G401 (cell line): Measurements from ENCODE around the gene KDM1B. TPM values are rescaled to one million over a fixed set of nuclear protein-coding genes. Genes with fewer than 3 reads are reported as not detected.
A peak's percentile ranks its signal among the peaks of the same experiment; 100 is the strongest.
"Not testable (repeated sequence)": the region's sequence is repeated elsewhere in the genome, so short reads cannot be mapped to it uniquely, and the experiment has no call there.

Experiments
- DNase-seq: peaks from one replicate; pipeline ENCODE4 v3.0.0-alpha.2; 2015; ENCODE audit warnings: low spot score
- in situ Hi-C: cut with HindIII; loops from 2 replicates; pipeline ENCODE4 v1.10.0; 2016; ENCODE audit warnings: low sequenced_read_pairs, mixed read lengths
- total RNA-seq: library from RNA; depleted of rRNA; stranded (reverse); fragments of >200 nt; shearing (Covaris generic); gene quantifications from 2 replicates; pipeline ENCODE4 v1.2.3, GENCODE V29; 2014

Gene KDM1B
- total RNA-seq, 1 experiment from 2014 or later: 10.4 TPM

DNA sequence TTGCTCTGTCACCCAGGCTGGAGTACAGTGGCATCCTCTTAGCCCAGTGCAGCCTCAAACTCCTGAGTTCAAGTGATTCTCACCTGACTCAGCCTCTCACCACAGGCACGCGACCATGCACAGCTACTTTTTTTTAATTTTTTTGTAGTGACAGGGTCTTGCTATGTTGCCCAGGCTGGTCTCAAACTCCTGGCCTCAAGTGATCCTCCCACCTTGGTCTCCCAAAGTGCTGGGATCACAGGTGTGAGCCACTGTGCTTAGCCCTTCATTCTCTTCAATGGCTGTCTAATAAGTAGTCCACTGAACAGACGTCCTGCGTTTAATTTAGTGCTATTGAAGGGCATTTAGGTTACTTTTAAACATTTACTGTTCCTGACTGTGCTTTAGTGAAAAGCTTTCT, 27.3 kb downstream of the KDM1B start:
- in situ Hi-C loops: no loop called here

DNA sequence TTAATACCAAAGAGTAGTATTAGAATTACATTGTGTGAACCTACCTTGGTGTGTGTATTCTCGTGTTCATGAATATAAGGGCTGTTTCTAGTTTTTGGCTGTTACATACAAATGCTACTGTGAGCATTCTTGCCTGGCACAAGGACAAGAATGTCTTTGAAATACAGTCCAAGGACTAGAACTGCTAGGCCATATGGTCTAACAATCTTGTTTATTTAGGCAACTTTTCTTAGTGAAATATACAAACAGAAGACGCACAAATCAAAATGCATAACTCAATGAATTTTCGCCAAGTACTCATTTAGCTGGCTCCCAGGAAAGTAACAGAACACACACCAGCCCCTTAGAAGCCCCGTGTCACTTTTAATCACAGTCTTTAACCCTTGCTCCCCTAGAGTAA, 28.5 kb downstream of the KDM1B start:
- DNase-seq: peak; percentile 18
- in situ Hi-C loops: no loop called here

More for the DNA sequence above, 27.3 kb downstream of the KDM1B start:
- no peak for DNase-seq

DNA sequence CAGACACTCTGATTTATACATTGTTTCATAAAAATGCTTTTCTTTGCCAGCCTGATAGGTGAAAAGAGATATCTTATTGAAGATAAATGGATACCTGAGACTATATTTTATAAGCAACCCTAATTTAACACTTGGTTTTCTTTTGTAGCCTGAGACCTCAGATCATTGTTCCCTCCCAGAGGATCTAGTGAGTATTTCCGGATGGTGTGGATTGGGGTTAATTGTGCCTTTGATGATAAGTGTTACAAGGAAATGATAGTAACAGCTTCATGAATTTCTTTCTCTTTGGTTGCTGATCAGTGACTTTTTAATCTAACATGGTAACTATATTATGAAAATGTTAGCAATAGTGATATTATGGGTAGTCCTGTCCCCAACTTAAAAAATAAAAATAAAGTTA, 30.4 kb downstream of the KDM1B start:
- DNase-seq: no peak
- in situ Hi-C loops: no loop called here

DNA sequence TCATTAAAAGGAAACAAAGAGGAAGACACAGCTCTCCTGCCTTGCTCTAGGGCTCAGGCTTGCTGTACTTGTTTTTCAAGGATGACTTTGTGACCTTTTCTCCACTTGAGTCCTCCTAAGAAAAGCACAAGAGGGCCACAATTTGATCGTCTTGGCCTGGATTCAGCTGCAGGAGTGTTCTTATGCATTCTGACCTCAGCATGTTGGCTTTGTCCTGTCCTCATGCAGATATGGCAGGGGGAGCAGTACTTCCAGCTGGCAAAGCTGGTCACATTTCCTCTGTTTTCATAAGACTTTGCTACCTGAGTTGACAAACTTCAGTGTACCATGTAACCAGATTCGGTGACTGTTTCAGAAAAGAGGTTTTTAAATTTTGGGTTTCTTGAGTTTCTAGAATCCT, 30.8 kb downstream of the KDM1B start:
- in situ Hi-C loops: no loop called here
- no peak for DNase-seq

DNA sequence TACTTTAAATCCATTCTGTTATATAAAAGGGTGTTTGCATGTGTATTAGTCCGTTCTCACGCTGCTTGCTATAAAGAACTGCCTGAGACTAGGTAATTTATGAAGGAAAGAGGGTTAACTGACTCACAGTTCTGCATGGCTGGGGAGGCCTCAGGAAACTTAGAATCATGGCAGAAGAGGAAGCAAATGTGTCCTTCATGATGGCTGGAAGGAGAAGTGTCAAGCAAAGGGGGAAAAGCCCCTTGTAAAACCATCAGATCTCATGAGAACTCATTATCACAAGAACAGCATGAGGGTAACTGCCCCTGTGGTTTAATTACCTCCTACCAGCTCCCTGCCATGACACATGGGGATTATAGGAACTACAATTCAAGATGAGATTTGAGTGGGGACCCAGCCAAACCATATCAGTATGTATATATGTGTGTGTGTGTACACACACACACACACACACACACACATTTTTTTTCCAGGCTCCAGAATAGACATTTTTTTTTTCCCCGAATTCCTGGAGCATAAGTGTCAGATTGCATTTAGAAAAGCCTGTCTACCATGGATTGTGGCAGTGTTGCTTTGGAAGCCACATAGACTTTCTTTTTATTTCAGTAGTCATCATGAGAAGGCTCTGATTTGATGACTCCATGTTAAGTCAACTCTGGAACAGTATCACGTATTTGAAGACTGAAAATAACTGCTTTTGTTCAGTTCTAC, 31.5 kb downstream of the KDM1B start:
- in situ Hi-C loops: no loop called here
- DNase-seq: no peak

DNA sequence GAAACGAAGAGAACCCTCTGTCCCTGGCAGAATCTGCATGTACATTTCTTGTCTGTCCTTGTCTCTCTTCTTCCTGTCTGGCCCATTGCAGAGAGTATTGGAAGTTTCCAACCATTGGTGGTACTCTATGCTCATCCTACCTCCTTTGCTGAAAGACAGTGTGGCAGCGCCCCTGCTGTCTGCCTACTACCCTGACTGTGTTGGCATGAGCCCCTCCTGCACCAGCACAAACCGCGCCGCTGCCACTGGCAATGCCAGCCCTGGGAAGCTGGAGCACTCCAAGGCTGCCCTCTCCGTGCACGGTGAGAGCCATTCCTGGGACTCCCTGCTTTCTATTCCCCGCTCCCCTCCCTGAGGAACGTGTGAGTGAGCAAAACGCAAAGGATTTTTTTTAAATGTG, 32.5 kb downstream of the KDM1B start:
- in situ Hi-C loops: no loop called here
- no peak for DNase-seq

DNA sequence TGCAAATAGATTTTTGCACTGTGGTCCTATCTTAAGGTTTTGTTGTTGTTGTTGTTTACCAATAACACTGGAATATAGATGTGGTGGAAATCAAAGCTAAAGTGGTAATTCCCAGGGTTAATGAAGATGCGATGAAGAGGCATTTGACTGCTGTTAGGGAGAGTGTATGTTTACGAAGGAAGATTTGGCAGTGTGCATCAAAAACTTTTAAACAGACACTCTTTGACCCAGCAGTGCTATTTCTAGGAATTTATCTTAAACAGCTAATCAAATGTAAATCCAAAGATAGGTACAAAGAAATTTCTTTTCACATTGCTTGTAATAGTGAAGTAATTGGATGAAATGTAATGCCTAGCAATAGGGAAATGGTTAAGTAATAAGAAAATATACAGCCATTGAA, 34.0 kb downstream of the KDM1B start:
- in situ Hi-C loops: no loop called here
- DNase-seq: no peak

DNA sequence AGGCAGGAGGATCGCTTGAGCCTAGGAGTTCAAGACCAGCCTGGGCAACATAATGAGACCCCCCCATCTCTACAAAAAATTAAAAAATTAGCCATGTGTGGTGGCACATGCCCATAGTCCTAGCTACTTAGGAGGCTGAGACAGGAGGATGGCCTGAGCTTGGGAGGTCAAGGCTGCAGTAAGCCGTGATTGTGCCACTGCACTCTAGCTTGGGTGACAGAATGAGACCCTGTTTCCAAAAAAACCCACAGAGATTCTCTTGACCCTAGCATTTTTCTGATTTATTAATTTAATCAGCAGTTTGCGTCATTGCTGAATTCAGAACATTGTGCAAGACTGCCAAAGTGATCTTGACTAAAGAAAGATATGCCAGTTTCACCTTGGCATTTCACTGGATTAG, 36.8 kb downstream of the KDM1B start:
- in situ Hi-C loops: no loop called here
- DNase-seq: no peak

DNA sequence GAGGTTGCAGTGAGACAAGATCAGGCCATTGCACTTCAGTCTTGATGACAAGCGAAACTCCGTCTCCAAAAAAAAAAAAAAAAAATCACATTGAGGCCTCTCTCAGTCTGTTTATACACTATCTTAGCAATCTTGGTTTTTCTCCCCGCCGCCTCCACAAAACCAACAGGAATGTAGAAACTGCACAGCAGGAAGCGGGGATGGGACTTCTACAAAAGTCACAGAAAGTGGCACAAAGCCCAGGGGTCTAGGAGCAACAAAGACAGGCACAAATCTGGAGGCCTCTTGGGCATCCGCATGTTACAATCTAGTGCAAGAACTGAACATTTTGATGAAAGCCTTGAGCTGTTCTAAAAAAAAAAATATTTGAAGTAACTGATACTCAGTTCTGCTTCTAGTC, 48.6 kb downstream of the KDM1B start:
- in situ Hi-C loops: no loop called here
- no peak for DNase-seq

DNA sequence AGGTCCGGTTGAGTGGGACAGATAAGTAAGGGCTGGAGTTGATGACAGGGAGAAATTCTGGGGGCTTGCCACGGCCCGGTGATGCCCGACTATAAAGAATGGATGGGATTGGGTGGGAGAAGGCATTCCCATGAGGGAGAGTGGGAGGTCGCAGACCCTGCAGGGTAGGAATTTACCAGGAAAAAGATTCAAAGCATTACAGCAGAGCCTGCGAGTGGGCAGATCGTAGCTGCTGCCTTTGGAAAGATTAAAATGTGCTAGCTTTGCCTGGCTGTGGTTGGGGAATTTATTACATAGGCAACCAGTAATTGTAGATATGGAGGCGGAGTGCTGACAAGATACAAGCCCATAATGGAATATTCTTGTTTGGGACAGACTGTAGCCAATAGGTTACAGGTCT, 49.5 kb downstream of the KDM1B start:
- in situ Hi-C loops: no loop called here
- no peak for DNase-seq

DNA sequence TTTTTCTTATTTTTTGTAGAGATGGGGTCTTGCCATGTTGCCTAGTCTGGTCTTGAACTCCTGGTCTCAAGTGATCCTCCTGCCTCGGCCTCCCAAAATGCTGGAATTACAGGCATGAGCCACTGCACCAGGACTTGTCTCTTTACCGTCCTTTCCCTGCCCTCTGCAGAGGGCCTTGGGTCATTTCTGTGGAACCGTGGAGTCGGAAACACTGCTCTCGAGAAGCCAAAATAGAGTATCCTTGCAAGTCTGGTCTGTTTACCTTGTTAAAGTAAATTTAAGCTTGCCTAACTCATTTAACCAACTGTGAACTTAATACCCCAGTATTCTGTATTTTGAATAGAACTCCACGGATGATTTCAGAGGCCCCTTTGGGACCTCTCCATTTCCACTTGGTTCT, 51.4 kb downstream of the KDM1B start:
- DNase-seq: no peak
- in situ Hi-C loops: no loop called here

DNA sequence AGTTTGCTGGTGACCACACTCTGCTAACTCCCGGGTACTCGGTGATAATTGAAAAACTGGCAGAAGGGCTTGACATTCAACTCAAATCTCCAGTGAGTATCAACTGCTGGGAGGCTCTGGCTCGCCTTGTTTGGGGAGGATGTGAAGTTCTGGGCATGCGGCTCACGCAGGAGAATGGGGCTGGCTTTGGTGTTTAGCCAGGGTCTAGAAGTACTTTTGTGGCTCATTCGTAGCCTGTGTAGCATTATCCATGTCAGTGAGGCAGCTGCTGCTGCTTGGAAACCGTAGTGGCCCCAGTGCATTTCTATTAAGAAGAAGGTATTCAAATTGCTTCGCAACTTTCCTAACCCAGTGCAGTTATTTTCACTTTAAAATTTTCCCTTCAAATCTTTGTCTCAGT, 52.2 kb downstream of the KDM1B start:
- DNase-seq: peak; percentile 23
- in situ Hi-C loops: no loop called here

DNA sequence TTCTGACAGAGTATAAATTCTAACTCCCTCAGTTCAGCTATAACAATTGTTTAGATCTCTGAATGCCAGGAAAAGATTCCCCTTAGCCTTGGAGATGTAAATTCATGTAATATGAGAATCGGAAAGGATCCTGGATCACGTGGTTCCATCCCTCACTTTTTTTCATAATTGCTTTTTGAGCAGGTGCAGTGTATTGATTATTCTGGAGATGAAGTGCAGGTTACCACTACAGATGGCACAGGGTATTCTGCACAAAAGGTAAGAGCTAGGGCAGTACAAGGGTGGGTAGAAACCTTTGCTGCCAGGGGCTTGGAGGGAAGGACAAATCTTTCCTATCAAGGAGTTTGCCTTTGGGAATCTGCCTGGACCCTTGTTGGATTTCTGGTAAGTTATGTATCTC, 52.7 kb downstream of the KDM1B start:
- in situ Hi-C loops: no loop called here
- no peak for DNase-seq

DNA sequence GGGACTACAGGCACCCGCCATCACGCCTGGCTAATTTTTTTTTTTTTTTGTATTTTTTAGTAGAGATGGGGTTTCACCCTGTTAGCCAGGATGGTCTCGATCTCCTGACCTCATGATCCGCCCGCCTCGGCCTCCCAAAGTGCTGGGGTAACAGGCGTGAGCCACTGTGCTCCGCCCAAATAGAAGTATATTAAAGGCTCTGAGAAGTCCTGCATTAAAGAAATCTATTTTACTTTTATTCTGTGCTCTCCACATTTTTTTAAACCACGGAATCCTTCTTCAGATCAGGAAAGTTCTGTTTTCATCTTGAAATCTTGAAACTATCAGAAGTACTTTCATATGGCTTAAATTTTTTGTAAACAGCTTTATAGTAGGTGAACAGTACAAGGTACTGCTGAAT, 53.6 kb downstream of the KDM1B start:
- DNase-seq, in situ Hi-C loops: not testable (repeated sequence)

DNA sequence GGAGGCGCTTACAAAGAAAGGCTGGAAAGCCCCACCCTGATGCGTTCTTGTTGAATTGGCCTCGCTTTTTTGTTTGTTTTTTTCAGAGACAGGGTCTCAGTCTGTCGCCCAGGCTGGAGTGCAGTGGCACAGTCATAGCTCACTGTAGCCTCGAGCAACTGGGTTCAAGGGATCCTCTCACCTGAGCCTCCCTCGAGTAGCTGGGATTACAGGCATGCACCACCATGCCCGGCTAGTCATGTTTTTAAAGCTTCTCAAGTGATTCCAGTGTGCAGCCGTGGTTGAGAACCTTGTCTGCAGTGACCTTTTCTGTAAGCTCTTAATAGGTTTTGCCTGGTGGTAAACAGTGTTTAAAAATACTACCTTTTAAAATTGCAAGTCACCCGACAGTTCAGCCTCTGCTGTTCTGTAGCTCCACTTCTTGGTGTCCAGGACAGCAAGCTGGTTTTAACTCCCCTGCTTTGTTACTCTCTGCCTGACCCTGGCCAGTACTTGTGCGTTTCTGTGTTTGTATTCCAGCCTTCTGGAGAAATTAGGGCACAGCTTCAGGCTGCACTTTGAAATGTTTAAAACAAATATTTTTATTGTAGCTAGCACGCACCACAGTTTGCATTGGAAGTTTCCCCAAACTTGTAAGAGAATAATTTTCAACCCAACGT, 54.4 kb downstream of the KDM1B start:
- in situ Hi-C loops: no loop called here

DNA sequence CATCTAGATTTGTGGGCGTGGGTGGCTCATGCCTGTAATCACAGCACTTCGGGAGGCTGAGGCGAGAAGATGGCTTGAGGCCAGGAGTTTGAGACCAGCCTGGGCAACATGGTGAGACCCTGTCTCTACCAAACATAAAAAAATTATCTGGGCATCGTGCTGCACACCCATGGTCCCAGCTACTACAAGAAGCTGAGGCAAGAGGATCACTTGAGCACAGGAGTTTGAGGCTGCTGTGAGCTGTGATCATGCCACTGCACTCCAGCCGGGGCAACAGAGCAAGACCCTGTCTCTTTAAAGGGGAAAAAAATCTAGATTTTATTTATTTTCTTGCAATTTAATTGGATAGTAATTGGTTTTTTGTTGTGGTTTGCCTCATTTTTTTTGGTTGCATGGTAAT, 55.5 kb downstream of the KDM1B start:
- in situ Hi-C loops: no loop called here
- DNase-seq: no peak

More for the DNA sequence above, 54.4 kb downstream of the KDM1B start:
- peak; percentile 12 for DNase-seq

DNA sequence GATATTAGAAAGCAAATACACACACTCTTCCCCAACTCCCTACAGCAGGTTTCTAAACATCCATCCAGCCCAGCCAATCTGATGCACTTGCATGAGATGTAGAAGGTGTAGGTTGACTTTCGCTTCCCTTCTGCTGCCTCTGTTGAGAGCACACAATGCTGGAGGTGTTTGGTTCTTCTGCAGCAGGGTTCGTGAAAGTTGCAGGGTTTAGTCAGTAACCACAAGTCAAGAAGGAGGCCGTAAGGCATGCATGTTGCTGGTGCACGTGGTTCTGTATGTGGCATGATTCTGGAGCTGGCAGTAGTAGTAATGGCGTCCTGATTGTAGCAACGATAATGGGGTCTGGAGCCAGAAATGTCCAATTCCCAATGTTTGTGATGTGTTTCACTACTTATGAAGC, 56.1 kb downstream of the KDM1B start:
- in situ Hi-C loops: no loop called here
- DNase-seq: no peak

DNA sequence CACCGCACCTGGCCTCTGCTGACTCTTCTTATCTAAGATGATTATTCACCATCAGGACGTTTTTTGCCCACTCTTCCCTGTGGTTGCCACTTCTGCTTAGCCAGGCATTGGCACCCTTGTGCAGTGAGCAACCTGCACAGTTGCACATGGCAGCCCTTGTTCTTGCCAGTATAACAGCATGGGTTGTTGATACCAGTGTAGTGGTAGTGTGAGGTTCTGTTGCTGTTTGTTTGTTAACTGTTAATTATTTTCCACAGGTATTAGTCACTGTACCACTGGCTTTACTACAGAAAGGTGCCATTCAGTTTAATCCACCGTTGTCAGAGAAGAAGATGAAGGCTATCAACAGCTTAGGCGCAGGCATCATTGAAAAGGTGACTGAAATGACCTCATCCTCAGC, 57.0 kb downstream of the KDM1B start:
- in situ Hi-C loops: no loop called here
- no peak for DNase-seq

DNA sequence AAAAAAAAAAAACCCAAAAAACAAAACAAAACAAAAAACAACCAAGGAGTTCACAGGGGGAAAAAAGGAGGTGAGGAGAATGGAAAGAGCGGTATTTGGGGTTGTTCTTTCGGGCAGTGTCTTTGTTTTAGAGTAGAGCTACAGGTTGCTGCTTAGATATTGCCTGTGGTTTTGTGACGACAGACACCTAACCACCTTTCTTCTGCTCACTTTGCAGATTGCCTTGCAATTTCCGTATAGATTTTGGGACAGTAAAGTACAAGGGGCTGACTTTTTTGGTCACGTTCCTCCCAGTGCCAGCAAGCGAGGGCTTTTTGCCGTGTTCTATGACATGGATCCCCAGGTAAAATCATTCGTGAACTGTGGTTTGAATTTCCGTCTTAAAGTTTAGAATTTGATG, 58.2 kb downstream of the KDM1B start:
- no peak for DNase-seq
- in situ Hi-C loops: no loop called here

DNA sequence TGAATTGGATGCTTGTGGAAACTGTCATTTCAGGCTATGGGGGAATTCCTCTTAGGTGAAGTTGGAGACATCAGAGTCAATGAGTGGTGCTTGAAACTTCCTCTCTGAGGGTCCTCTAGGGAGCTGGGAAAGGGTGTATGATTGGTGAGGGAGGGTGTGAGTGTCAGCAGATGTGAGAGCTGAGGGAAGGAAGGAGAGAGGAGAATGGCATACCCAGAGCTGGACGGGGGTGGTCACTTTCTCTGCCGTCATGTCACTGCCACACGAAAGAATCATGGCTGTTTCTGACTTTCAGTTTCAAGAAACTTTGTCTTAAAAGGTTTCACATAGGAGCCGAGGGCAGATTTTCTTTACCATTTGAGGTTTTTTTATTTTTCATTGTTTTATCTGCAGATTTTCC, 58.8 kb downstream of the KDM1B start:
- DNase-seq: no peak
- in situ Hi-C loops: no loop called here

DNA sequence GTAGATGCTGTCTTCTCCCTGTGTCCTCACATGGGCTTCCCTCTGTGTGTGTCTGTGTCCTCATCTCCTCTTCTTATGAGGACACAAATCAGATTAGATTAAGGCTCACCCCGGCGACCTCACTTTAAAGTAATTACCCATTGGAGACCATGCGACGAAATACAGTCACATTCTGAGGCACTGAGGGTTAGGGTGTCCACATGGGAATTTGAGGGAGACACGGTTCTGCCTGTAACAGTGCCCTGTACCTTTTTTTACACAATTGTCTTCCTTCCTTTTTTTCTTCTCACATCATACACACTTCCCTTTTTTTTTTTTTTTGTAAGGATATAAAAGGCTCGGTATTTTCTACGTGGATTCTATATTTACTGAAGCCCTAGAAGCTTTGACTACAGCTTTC, 60.2 kb downstream of the KDM1B start:
- no peak for DNase-seq
- in situ Hi-C loops: no loop called here
